ENCODE data around the gene PACS2. TPM values are rescaled to one million over a fixed set of nuclear protein-coding genes. Genes with fewer than 3 reads are reported as not detected.

PACS2 gene
- total RNA-seq, 1 donor from 2014 or later: 22.5 TPM

- no peaks in the 10 kb centered on the region for H4K20me1 ChIP-seq (ENCODE audit: low read depth)
- H2AFZ ChIP-seq (replicated peaks): no peak overlapping the region
- no peak overlapping the region for H3K4me3 Mint-ChIP-seq
- no peak for DNase-seq (ENCODE audit: low spot score)
- no peaks in the 10 kb centered on the region for H3K9me3 ChIP-seq (ENCODE audit: low read depth)
- no peak for TF ChIP-seq EZH2 (IDR thresholded peaks at IDR 0.05)
- no peak for TF ChIP-seq EZH2phosphoT487 (IDR thresholded peaks at IDR 0.05)
- no peak for TF ChIP-seq CTCF (IDR thresholded peaks at IDR 0.05)
- H3K27me3 ChIP-seq: peaks cover 13% of the 10 kb centered on the region
- H3K4me1 ChIP-seq: no peaks in the 10 kb centered on the region
- H3K79me2 ChIP-seq (ENCODE audit: low read depth): no peaks in the 10 kb centered on the region
- no peaks in the 10 kb centered on the region for H3K36me3 ChIP-seq
- no peaks in the 10 kb centered on the region for H3K9me3 Mint-ChIP-seq
- peak overlapping the region; percentile 25 for H3K27ac Mint-ChIP-seq
- peaks cover 5% of the 10 kb centered on the region for H3K27me3 Mint-ChIP-seq (ENCODE audit: insufficient read depth, low read depth)
- no peak overlapping the region for H3K9ac ChIP-seq
- no peak overlapping the region for H3K27ac ChIP-seq
- H3K36me3 Mint-ChIP-seq: no peaks in the 10 kb centered on the region
- H3K4me1 Mint-ChIP-seq: no peaks in the 10 kb centered on the region
- no peak overlapping the region for H3K4me3 ChIP-seq
- no peak overlapping the region for H3K4me2 ChIP-seq
- peaks cover 15% of the 10 kb centered on the region for H3F3A ChIP-seq (ENCODE audit: low read depth)
Observed at GRCh38 chr14:105305791-105306190, 8.8 kb upstream of the PACS2 start.

GRCh38 chr14:105307052-105307727, 7.4 kb upstream of the PACS2 start:
- H2AFZ ChIP-seq (replicated peaks): no peak overlapping the region
- H3K36me3 ChIP-seq: no peaks in the 10 kb centered on the region
- TF ChIP-seq EZH2phosphoT487 (IDR thresholded peaks at IDR 0.05) (no peak), CTCF (IDR thresholded peaks at IDR 0.05) (no peak), EZH2 (IDR thresholded peaks at IDR 0.05) (no peak)
- H3F3A ChIP-seq (ENCODE audit: low read depth): peaks cover 4% of the 10 kb centered on the region
- peaks cover 6% of the 10 kb centered on the region for H3K27me3 ChIP-seq
- no peak overlapping the region for H3K27ac Mint-ChIP-seq
- H3K4me1 Mint-ChIP-seq: no peaks in the 10 kb centered on the region
- no peak overlapping the region for H3K9ac ChIP-seq
- no peaks in the 10 kb centered on the region for H3K4me1 ChIP-seq
- no peaks in the 10 kb centered on the region for H3K36me3 Mint-ChIP-seq
- no peaks in the 10 kb centered on the region for H3K9me3 ChIP-seq (ENCODE audit: low read depth)
- no peak for DNase-seq (ENCODE audit: low spot score)
- no peak overlapping the region for H3K27ac ChIP-seq
- H3K4me3 ChIP-seq: no peak overlapping the region
- no peaks in the 10 kb centered on the region for H4K20me1 ChIP-seq (ENCODE audit: low read depth)
- no peak overlapping the region for H3K4me2 ChIP-seq
- no peaks in the 10 kb centered on the region for H3K9me3 Mint-ChIP-seq
- H3K79me2 ChIP-seq (ENCODE audit: low read depth): no peaks in the 10 kb centered on the region
- peak overlapping the region; percentile 16 for H3K4me3 Mint-ChIP-seq
- peaks cover 8% of the 10 kb centered on the region for H3K27me3 Mint-ChIP-seq (ENCODE audit: insufficient read depth, low read depth)

GRCh38 chr14:105309371-105309770, 5.2 kb upstream of the PACS2 start:
- H3K9ac ChIP-seq: no peak overlapping the region

More at GRCh38 chr14:105309371-105309770, 5.2 kb upstream of the PACS2 start:
- peaks cover 11% of the 10 kb centered on the region for H3K4me1 Mint-ChIP-seq
- no peaks in the 10 kb centered on the region for H3K4me1 ChIP-seq
- no peaks in the 10 kb centered on the region for H3K36me3 Mint-ChIP-seq
- no peak for DNase-seq (ENCODE audit: low spot score)
- no peak overlapping the region for H3K27ac ChIP-seq
- H3K9me3 ChIP-seq (ENCODE audit: low read depth): no peaks in the 10 kb centered on the region
- no peak overlapping the region for H3K4me2 ChIP-seq
- H3K27ac Mint-ChIP-seq: no peak overlapping the region
- no peak overlapping the region for H3K4me3 Mint-ChIP-seq
- H3K9me3 Mint-ChIP-seq: no peaks in the 10 kb centered on the region
- no peak overlapping the region for H3K4me3 ChIP-seq
- no peaks in the 10 kb centered on the region for H4K20me1 ChIP-seq (ENCODE audit: low read depth)
- H3K27me3 Mint-ChIP-seq (ENCODE audit: insufficient read depth, low read depth): peaks cover 4% of the 10 kb centered on the region
- H2AFZ ChIP-seq (replicated peaks): no peak overlapping the region
- no peaks in the 10 kb centered on the region for H3K36me3 ChIP-seq
- no peak for TF ChIP-seq CTCF (IDR thresholded peaks at IDR 0.05)
- TF ChIP-seq EZH2 (IDR thresholded peaks at IDR 0.05): no peak
- no peak for TF ChIP-seq EZH2phosphoT487 (IDR thresholded peaks at IDR 0.05)
- H3K27me3 ChIP-seq: peaks cover 15% of the 10 kb centered on the region
- peaks cover 12% of the 10 kb centered on the region for H3F3A ChIP-seq (ENCODE audit: low read depth)
- H3K79me2 ChIP-seq (ENCODE audit: low read depth): no peaks in the 10 kb centered on the region
